Esophagus muscularis mucosa (tissue), 4 donors: ENCODE results near the gene STK32B.

Experiments used
- EP300 ChIP-seq: sonication (generic); formaldehyde crosslinking; IDR thresholded peaks from one replicate; pipeline ENCODE4 v1.6.1; 2017; ENCODE audit warnings: antibody characterized with exemption
- POLR2A ChIP-seq: fragments of 450-650 bp; IDR thresholded peaks from one replicate; pipeline ENCODE4 v1.6.1; 2017; ENCODE audit warnings: antibody characterized with exemption, moderate library complexity, mild to moderate bottlenecking, low read depth
- POLR2AphosphoS5 ChIP-seq, 2 donors: sonication (generic); formaldehyde crosslinking; IDR thresholded peaks; one replicate each; pipeline ENCODE4 v1.6.1; 2017; ENCODE audit warnings: antibody characterized with exemption in 2 of 2
- TF ChIP-seq, protein P1 (sequence below), 3 experiments: fragments of 200-600 bp in 2 of 3; fragments of 450-650 bp in 1 of 3; sonication (generic) in 2 of 3; IDR thresholded peaks; one replicate each; pipeline ENCODE4 v1.5.1; 2017 to 2019; ENCODE audit warnings: antibody characterized with exemption in 3 of 3, mild to moderate bottlenecking in 2 of 3, moderate library complexity in 1 of 3

DNA sequence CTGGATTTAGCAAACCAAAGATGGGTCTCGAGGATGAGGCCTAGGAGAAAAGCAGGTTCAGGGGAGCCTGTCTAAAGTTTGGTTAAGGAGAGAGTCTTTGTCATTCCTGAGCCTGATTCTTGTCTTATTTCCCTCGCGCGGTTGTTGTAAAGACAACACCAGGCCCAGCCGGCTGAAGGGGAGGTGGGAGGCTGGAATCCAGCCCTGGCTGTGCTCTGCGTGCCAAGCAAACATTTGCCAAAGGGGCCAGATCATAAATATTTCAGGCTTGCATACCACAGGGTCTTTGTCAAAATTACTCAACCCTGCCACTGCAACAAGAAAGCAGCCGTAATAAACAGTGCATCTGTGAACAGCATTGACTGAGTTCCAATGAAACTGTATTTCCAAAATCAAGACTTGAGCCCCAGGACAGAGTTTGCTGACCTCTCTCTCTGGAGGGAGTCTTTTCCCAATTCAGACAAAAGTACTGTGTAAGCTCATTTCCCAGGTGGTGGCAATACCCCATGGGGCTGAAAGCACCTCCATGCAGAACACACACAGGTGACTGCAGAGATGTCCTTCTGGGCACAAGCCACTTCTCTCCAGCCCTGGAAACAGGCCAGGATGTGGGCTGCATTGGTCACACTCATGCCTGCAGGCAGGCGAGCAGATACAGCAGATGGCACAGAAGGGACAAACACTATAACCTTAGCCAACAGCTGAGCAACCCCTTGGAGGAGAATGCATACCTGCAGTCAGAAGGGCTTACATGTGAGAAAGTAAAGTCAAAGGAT is 320.3 kb downstream of the STK32B start:
- TF ChIP-seq POLR2AphosphoS5 (IDR thresholded peaks at IDR 0.05) (no peak), POLR2A (no peak), EP300 (no peak)
- TF ChIP-seq, protein P1, sequence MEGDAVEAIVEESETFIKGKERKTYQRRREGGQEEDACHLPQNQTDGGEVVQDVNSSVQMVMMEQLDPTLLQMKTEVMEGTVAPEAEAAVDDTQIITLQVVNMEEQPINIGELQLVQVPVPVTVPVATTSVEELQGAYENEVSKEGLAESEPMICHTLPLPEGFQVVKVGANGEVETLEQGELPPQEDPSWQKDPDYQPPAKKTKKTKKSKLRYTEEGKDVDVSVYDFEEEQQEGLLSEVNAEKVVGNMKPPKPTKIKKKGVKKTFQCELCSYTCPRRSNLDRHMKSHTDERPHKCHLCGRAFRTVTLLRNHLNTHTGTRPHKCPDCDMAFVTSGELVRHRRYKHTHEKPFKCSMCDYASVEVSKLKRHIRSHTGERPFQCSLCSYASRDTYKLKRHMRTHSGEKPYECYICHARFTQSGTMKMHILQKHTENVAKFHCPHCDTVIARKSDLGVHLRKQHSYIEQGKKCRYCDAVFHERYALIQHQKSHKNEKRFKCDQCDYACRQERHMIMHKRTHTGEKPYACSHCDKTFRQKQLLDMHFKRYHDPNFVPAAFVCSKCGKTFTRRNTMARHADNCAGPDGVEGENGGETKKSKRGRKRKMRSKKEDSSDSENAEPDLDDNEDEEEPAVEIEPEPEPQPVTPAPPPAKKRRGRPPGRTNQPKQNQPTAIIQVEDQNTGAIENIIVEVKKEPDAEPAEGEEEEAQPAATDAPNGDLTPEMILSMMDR (IDR thresholded peaks at IDR 0.05), result no peak
